Activated CD8-positive, alpha-beta memory T cell treated with anti-CD3 and anti-CD28 coated beads for 36 hours (primary cell): ENCODE data around the gene LRCOL1. TPM values are rescaled to one million over a fixed set of nuclear protein-coding genes. Genes with fewer than 3 reads are reported as not detected.

Experiments used
- CTCF ChIA-PET: fragments of 350-600 bp; sonication (Branson Sonifier 250); formaldehyde crosslinking; loops from one replicate; lab custom pipeline; 2021; ENCODE audit warnings: antibody characterized with exemption; lab: Charles Lee
- POLR2A ChIA-PET: fragments of 350-600 bp; sonication (Branson Sonifier 250); formaldehyde crosslinking; loops from one replicate; lab custom pipeline; 2021; ENCODE audit warnings: antibody characterized with exemption; lab: Charles Lee
- total RNA-seq, 2 experiments: library from RNA; stranded (reverse); gene quantifications; one replicate each; pipeline ENCODE4 v1.2.3, GENCODE V29; 2021

The LRCOL1 gene
- total RNA-seq, 2 experiments from 2014 or later: not detected

DNA sequence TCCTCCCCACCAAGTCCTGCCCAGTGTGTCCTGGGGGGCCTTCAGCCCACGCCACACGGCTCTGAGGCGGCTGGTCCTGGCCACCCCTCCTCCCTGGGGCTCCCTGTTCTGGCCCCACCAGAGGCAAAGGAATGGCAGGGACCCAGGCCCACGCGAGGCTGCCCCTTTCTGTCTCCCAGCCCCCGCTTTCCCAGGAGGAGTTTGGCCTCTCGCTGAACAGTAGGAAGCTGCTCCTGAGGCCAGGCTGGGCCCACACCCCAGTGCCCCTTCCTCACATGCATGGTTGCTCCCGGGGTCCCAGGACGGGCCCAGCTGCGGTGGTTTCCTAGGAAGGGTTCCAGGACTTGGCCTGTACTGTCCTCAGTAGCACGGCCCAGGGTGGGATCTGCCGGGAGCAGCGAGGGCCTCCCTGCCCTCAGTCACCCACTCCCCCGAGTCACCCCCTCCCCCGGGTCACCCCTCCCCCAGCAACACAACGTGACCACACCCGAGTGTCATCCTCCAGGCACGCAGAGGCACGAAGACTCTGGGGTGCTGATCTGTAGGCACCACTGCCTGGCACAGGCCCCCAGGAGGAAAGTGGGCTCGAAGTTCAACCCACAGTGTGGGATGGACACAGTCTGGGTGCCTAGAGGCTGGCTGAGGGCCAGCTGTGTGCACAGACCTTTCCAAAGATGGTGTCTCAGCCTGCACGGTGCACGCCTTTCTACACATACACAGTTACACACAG is 33.0 kb downstream of the LRCOL1 start:
- ChIA-PET POLR2A (no interaction called here), CTCF (interaction anchor here (1.2 kb wide), 1 partner anchor 16 kb away, joined by 3 read pairs; no protein-coding TSS in a partner anchor)

DNA sequence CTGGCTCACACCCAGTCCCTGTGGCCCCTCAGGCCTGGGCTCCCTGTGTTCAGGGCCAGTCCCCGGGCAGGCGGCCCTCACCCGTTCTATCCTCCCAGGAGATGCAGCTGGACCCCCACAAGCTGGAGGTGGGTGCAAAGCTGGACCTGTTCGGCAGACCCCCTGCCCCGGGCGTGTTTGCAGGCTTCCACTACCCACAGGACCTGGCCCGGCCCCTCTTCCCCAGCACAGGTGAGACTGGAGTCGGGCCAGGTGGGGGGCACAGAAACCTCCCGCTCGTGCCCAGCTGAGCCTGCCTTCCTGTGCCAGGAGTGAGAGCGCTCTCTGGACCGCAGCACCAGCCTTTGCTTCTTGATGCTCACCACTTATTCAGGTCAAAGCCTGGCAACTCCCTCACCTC is 33.7 kb downstream of the LRCOL1 start:
- ChIA-PET POLR2A (no interaction called here), CTCF (interaction anchor here (1.2 kb wide), 1 partner anchor 16 kb away, joined by 3 read pairs; no protein-coding TSS in a partner anchor)

GRCh38 chr12:132575661-132576060 is 34.7 kb downstream of the LRCOL1 start:
- POLR2A ChIA-PET: no interaction called here

DNA sequence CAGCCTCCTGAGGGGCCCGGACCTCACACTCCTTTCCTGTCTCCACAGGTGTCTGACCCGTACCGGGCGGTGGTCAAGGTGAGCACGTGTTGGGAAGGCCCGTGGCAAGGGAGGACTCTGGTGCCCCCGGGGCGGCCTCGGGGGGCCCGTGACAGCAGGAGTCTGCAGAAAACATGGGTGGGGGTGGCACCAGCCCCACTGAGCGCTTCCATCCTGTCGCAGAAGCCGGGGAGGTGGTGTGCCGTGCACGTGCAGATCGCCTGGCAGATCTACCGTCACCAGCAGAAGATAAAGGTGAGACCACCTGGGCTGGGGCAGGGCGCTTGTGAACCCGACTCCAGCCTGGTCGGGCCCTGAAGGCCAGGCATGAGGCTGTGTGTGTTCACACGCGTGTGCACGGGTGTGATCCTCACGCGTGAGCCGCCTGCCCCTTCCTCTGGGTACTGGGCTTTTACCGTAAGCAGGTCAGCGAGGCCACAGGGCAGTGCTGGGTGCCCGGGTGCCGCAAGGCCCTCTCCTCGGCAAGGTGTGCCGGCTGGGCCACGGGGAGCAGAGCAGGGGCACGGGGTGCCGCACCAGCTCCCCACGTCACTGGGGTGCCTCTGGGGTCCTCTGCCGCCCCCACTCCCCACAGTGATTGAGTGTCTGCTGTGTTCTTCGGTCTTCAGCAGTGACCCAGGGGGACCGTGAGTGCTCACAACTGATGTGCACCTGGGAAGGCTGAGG is 35.9 kb downstream of the LRCOL1 start:
- ChIA-PET POLR2A (no interaction called here), CTCF (no interaction called here)

More at GRCh38 chr12:132575661-132576060, 34.7 kb downstream of the LRCOL1 start:
- CTCF ChIA-PET: no interaction called here

DNA sequence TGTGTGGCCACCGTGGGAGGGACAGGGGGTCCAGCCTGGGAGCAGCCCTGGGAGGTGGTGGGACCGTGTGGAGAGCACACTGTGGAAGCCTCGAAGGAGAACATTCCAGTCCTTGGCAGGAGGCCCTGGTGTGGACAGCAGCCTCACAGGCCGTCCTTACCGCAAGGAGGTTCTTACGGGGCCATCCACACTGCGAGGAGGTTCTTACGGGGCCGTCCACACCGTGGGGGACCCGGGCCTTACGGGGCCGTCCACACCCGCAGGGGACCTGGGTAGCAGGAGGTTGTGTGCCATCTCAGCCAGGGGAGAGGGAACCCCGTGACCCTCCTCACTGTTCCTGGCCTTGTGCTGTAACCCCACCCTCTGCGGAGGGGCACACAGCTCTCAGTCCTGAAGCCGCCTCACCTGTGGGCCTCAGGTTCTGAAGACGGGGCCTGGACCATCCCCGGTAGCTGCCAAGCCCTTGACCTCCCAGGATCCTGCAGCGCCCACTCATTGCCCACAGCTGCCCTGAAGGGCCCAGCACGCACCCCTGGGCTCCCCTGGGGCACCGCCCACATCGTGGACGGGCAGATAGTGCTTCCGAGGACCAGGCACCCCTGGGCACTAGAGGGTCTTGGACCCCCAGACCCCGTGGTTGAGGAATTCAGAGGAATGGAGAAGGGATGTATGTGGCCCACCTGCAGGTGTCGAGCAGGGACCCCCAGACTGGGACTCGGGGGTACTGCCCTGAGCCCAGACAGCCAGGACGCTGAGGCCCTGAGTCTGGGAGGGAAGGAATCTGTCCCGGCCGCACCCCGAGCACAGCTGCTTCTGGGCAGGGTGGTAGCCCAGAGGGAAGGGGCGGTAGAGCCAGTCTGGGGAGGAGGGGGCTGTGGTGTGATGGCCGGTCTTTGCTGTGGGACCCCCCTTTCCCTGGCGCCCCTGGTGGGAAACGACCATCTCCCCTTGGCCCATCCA is 37.3 kb downstream of the LRCOL1 start:
- ChIA-PET POLR2A (no interaction called here), CTCF (no interaction called here)

GRCh38 chr12:132572106-132572505 is 38.3 kb downstream of the LRCOL1 start:
- ChIA-PET POLR2A (no interaction called here), CTCF (no interaction called here)

- ChIA-PET POLR2A (no interaction called here), CTCF (no interaction called here)
Measured at GRCh38 chr12:132571598-132571997, 38.8 kb downstream of the LRCOL1 start.

- POLR2A ChIA-PET: no interaction called here
- CTCF ChIA-PET: no interaction called here
Measured at GRCh38 chr12:132571051-132571450, 39.3 kb downstream of the LRCOL1 start.

GRCh38 chr12:132570635-132571034 is 39.7 kb downstream of the LRCOL1 start:
- POLR2A ChIA-PET: no interaction called here
- CTCF ChIA-PET: no interaction called here

- ChIA-PET CTCF (interaction anchor here (0.6 kb wide), 1 partner anchor 136 kb away, joined by 4 read pairs; no protein-coding TSS in a partner anchor), POLR2A (interaction anchor here (0.5 to 0.6 kb wide), 3 partner anchors 150 to 657 kb away, joined by 3 read pairs; no protein-coding TSS in a partner anchor)
Measured at GRCh38 chr12:132569856-132570480, 40.4 kb downstream of the LRCOL1 start.

DNA sequence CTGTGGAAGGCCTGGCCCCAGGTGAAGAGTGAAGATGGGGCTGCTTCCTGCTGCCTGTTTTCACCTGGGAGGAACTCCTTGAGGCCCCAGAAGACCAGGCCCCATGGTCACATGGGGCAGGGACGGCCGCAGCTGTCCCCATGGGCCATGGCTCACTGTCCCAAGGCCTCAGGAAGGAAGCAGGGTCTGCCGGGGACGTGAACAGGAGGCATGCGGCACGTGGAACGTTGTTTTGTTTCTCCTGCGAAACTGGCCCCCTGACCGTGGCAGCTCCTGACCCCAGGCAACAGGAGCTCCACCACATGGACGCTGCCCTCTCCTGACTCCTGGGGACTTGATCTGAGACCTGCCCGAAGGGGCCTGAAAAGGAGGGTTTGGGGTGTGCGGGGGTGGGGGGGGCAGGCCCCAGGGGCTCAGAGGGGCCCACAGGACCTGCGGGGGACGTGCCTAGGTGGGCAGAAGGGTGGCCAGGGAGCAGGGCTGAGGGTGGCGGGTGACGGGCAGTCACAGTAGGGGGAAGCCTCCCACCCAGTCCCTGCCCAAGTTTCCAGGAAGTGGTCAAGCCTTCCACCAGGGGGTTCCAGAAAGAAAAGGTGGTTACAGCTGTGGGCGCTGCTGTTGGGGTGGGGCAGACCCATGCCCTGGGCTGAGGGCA is 41.4 kb downstream of the LRCOL1 start:
- ChIA-PET POLR2A (no interaction called here), CTCF (no interaction called here)

DNA sequence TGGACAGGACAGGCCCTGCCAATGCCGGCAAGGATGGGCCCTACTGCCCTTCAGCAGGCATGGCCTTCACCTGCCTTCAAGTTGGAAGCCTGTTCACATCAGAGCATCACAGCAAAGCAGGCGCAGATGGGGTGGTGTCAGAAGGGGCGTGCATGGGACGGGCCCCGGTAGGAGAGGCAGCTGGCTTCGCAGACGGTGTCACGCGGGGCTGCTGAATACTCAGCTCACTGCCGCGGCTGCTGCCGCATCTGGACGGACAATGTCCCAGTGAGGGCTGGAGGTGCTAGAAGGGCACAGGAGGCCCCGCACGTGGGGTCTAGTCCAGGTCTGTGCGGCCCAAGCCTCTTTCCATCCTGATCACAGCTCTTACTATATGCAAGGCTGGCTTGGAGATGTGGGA is 42.1 kb downstream of the LRCOL1 start:
- POLR2A ChIA-PET: no interaction called here
- CTCF ChIA-PET: no interaction called here

DNA sequence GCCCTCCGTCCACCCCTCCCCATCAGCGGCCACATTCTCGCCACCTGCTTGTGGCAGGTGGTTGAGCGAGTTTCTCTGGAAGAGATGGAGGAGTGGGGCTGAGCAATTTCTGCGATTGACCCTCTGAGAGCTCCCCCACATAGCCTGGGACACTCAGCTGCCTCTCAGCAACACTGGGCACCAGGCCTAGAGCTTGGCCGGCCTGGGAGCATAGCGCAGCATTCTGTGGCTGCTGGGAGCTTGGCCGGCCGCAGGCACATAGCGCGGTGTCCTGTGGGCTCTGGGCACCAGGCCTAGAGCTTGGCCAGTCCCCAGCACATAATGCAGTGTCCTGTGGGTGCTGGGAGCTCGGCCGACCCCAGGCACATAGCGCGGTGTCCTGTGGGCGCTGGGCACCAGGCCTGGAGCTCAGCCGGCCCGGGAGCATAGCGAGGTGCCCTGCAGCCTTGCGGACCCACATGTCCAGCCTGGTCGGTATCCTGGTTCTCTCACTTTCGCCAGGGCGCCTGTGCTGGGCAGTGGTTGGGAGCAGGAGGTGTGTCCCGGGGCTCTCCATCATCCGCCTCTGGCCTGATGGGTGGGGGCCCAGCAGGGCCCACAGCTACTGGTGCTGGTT is 43.8 kb downstream of the LRCOL1 start:
- POLR2A ChIA-PET: no interaction called here
- CTCF ChIA-PET: interaction anchor here (0.5 kb wide), 1 partner anchor 473 kb away, joined by 3 read pairs; no protein-coding TSS in a partner anchor

GRCh38 chr12:132565365-132565764 is 45.0 kb downstream of the LRCOL1 start:
- CTCF ChIA-PET: no interaction called here
- POLR2A ChIA-PET: no interaction called here

- ChIA-PET CTCF (interaction anchor here (2.5 kb wide), 1 partner anchor 149 kb away, joined by 9 read pairs; no protein-coding TSS in a partner anchor), POLR2A (no interaction called here)
Measured at GRCh38 chr12:132563911-132564310, 46.5 kb downstream of the LRCOL1 start.

DNA sequence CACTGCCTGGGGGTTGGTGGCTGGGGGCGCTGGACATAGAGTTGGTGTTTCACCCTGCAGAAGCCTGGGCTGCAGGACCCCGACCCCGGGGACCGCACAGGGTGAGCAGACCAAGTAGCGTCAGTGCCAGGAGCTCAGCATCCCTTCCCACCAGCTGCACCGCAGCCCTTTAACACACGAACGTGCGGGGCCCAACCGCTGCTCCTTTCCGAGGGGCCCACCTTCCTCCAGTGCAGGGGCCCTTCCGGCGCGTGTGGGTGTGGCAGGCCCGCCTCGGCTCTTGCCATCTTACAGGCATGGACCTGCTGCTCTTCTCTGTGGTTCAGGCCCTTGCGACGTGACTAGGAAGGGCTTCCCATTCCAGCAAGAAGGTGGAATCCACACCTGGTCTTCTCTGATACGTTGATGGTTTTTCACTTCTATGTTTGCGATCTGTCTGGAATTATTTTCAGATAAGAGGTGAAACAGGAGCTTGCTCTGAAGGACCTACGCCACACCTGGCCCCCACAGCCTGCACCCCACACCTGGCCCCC is 47.8 kb downstream of the LRCOL1 start:
- POLR2A ChIA-PET: no interaction called here
- CTCF ChIA-PET: interaction anchor here (2.5 kb wide), 1 partner anchor 148 kb away, joined by 9 read pairs; no protein-coding TSS in a partner anchor

GRCh38 chr12:132561427-132562156 is 48.8 kb downstream of the LRCOL1 start:
- ChIA-PET POLR2A (no interaction called here), CTCF (interaction anchor here (0.6 to 2.5 kb wide), 12 partner anchors 15 to 488 kb away, joined by 3 to 17 read pairs (median 4); no protein-coding TSS in a partner anchor)
